Cardiac ventricle fibroblast (primary cell): ENCODE data around the gene ANKRD22. TPM values are rescaled to one million over a fixed set of nuclear protein-coding genes. Genes with fewer than 3 reads are reported as not detected.

ENCODE experiments used
- total RNA-seq: library from RNA; depleted of rRNA; stranded (reverse); fragments of >200 nt; gene quantifications from 2 replicates; pipeline ENCODE4 v1.2.3, GENCODE V29; 2015

The ANKRD22 gene
- 0.39 and 0.44 TPM in 2 replicates for total RNA-seq

DNA sequence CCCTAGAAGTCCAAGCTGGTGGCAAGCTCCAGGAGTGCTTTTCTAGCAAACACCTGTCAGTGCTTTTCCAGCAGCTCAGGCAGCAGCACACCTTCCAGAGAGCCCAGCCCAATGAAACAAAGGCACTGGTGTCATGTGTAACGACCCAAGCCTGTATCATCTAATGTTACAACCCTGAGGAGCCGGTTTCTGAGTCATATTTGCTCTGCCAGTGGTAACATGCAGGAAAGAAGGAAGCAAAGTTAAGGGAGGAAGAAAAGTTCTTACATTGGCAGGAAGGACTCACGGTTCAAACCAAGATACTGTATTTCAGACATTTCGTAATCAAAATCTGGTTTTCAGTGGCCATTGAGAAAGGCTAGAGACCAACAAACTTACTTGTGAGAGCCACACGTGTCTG lies at the start of gene ANKRD22:
TSS of gene ANKRD22 (minus strand) at position 139 of the 400 bp plus-strand sequence. CDS start 237 bp downstream, outside the sequence.

GRCh38 chr10:88879534-88880281 lies 28.1 kb upstream of the ANKRD22 start, which contains the start of gene STAMBPL1:
Gene STAMBPL1 (plus strand): TSS chr10:88880245. CDS start chr10:88901709, 21,464 bp downstream.

GRCh38 chr10:88802523-88803285 lies 48.9 kb downstream of the ANKRD22 start, which contains the start of gene LIPM:
Gene LIPM (plus strand): TSS chr10:88802730. CDS start chr10:88802897, 167 bp downstream.

Other genes with a start within 250 kb of the ANKRD22 start
- gene LIPF, start 187.4 kb downstream of the ANKRD22 start, total RNA-seq = not detected in 2 replicates
- not detected in 2 replicates for gene LIPK, start 145.6 kb downstream of the ANKRD22 start, total RNA-seq
- gene LIPN, start 91.8 kb downstream of the ANKRD22 start, total RNA-seq = not detected in 2 replicates
- gene LIPM, start 49.1 kb downstream of the ANKRD22 start, total RNA-seq = not detected in 2 replicates
- gene STAMBPL1, start 28.4 kb upstream of the ANKRD22 start, total RNA-seq = 18.0 and 29.6 TPM in 2 replicates
- gene ACTA2, start 100.9 kb upstream of the ANKRD22 start, total RNA-seq = 247 and 257 TPM in 2 replicates
- gene FAS, start 139.0 kb upstream of the ANKRD22 start, total RNA-seq = 28.1 and 46.1 TPM in 2 replicates